Sigmoid colon (tissue), 7 donors: Measurements from ENCODE around the gene BPIFB2. TPM values are rescaled to one million over a fixed set of nuclear protein-coding genes. Genes with fewer than 3 reads are reported as not detected.

Source experiments
- DNase-seq: peaks from one replicate; pipeline ENCODE4 v3.0.0-alpha.2; 2019
- H3K27ac ChIP-seq, 4 donors: fragments of 200-600 bp; sonication (generic); one replicate each; pipeline ENCODE4 v1.5.1; 2016 to 2019; ENCODE audit warnings: mild to moderate bottlenecking in 1 of 4
- H3K27me3 ChIP-seq, 3 donors: fragments of 200-600 bp; sonication (generic); one replicate each; pipeline ENCODE4 v1.5.1; 2019; ENCODE audit warnings: mild to moderate bottlenecking in 1 of 3
- H3K36me3 ChIP-seq, 4 donors: fragments of 200-600 bp; sonication (generic); one replicate each; pipeline ENCODE4 v1.5.1; 2016 to 2019
- H3K4me1 ChIP-seq, 4 donors: fragments of 200-600 bp; sonication (generic); one replicate each; pipeline ENCODE4 v1.5.1; 2017 to 2019
- H3K4me3 ChIP-seq, 4 donors: fragments of 200-600 bp; sonication (generic); one replicate each; pipeline ENCODE4 v1.5.1; 2017 to 2019; ENCODE audit warnings: mild to moderate bottlenecking in 2 of 4, moderate library complexity in 1 of 4
- H3K9me3 ChIP-seq, 4 donors: fragments of 200-600 bp in 3 of 4; sonication (generic) in 3 of 4; one replicate each; pipeline versions ENCODE4 v1.5.1 to v1.6.1; 2013 to 2019
- CTCF ChIP-seq, 4 experiments: fragments of 450-650 bp in 3 of 4; fragments of 200-600 bp in 1 of 4; IDR thresholded peaks; one replicate each; pipeline ENCODE4 v1.5.1; 2016 to 2019; ENCODE audit warnings: antibody characterized with exemption in 4 of 4, mild to moderate bottlenecking in 3 of 4, moderate library complexity in 2 of 4
- EP300 ChIP-seq, 4 donors: sonication (generic); formaldehyde crosslinking; IDR thresholded peaks; one replicate each; pipeline ENCODE4 v1.6.1; 2017; ENCODE audit warnings: antibody characterized with exemption in 4 of 4
- POLR2A ChIP-seq, 2 donors: fragments of 450-650 bp; IDR thresholded peaks; one replicate each; pipeline ENCODE4 v1.6.1; 2016; ENCODE audit warnings: antibody characterized with exemption in 2 of 2, mild to moderate bottlenecking in 2 of 2, moderate library complexity in 2 of 2
- POLR2AphosphoS5 ChIP-seq, 4 donors: sonication (generic); formaldehyde crosslinking; IDR thresholded peaks; one replicate each; pipeline ENCODE4 v1.6.1; 2017; ENCODE audit warnings: antibody characterized with exemption in 4 of 4
- whole genome bisulfite sequencing, 2 donors: extraction: QIAGEN DNeasy Blood & Tissue Kit; methylation state at CpG; one replicate each; pipeline ENCODE4 v1.1.7; 2013; 5-methylcytosine and 5-hydroxymethylcytosine counted together
- intact Hi-C: fragments of 100-400 bp; cut with DNase I; formaldehyde crosslinking; loops from one replicate; pipeline ENCODE4 v1.15.1; 2023
- polyA plus RNA-seq, 3 donors: library from polyadenylated mRNA; stranded (reverse); fragments of 200-250 nt; gene quantifications; one replicate each; pipeline ENCODE4 v1.2.3, GENCODE V29; 2013
- total RNA-seq, 4 donors: library from RNA; depleted of rRNA; stranded (reverse); fragments of >200 nt; gene quantifications; one replicate each; pipeline ENCODE4 v1.1.0, GENCODE V29; 2016
- donor health status: healthy with polysubstance abuse.
- donor health status: Bipolar disorder and iron deficiency.
- donor health status: healthy.

The BPIFB2 gene
- total and polyA plus RNA-seq, 7 donors = not detected

DNA sequence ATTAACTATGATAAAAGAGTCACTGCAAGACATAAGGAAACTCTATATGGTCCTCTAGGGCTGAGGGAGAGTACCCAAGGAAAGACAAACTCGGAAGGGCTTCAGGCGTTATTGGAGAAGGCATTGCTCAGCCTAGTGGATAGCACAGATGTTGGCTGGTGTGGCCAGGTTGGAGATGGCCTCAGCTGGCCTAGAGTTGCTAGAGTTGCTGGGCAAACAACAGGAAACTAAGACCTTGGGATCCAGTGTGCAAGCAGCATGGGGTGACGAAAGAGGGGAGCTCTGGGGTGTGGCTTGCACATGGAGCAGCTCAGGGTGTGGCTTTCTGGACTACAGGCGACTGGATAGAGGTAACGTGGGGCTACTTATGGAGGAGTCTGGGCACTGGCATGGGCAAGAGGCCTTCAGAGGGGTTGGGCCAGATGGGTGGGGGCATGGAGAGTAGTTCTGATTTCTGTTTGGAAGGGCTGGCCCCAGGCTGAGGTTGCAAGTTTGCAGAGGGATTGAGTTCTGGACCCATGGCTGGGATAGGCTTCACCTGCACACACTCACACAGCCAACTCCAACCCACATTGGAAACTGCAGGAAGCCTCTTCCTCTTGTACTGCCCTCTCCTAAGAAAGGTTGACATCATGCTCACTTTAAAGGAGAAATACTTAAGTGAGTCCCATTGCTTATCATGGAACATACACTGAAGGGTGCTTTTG lies 18.7 kb downstream of the BPIFB2 start:
- Histone ChIP-seq H3K4me1 (no peaks in the 10 kb centered on the region), H3K36me3 (no peaks in the 10 kb centered on the region), H3K4me3 (no peak overlapping the region), H3K9me3 (no peaks in the 10 kb centered on the region), H3K27ac (no peak overlapping the region), H3K27me3 (no peaks in the 10 kb centered on the region)
- 27 to 65% methylated on average over 5 of the region's 5 CpGs for WGBS, 2 donors
- no peak for DNase-seq
- intact Hi-C loops = loop anchor here (10.0 kb wide), 1 partner anchor 61 kb away; no protein-coding TSS in a partner anchor
- TF ChIP-seq POLR2A (IDR thresholded peaks at IDR 0.05) (no peak), CTCF (IDR thresholded peaks at IDR 0.05) (no peak), POLR2AphosphoS5 (IDR thresholded peaks at IDR 0.05) (no peak), EP300 (IDR thresholded peaks at IDR 0.05) (no peak)

DNA sequence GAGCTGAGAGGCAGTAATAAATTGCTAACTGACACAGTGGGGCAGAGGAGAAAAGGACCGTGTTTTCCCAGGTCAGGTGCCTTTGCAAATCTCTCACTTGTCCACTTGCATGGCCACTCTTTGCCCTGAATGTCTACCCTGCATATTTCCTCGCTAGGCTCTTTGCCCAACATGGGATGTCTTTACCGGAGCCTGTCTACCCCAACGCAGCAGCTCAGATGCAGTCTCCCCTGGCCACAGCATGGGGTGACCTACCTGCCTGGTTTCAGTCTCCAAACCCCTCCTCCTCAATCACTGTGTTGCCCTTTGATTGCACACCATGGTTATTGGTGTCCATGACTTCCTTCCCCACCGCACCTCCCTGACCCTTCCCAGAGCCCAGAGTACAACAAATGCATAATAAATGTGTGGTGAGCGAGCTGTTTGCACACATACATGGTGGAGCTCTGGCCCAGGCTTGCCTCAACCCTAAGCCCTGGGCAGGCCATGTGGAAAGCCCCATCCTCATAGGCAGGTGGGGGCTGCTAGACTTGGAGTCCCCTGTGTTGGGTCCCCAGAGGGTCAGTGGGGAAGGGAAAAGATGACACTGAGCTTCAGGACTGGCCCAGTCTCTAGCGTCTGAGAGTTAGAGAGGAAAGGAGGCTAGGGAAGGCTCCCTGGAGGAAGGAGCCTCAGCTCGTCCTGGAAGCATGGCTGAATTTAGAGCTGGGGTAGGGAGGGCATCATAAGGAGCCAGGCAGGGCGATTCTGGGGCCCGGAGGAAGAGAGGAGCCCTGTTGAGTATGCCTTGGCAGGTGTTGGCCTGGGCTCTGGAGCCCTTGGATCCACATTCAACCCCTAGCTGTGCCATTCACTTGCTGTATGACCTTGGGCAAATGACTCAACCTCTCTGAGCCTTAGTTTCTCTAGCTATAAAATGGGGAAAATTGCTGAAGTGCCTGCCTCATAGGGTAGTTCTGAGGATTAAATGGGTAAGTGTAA lies 19.6 kb downstream of the BPIFB2 start:
- H3K27ac ChIP-seq = no peak overlapping the region
- H3K4me1 ChIP-seq = no peaks in the 10 kb centered on the region
- no peak for DNase-seq
- intact Hi-C loops = loop anchor here (10.0 kb wide), 1 partner anchor 62 kb away; no protein-coding TSS in a partner anchor
- WGBS, 2 donors = 66 to 80% methylated on average over 10 of the region's 10 CpGs
- no peaks in the 10 kb centered on the region for H3K27me3 ChIP-seq
- H3K4me3 ChIP-seq = no peak overlapping the region
- H3K36me3 ChIP-seq = no peaks in the 10 kb centered on the region
- TF ChIP-seq POLR2A (IDR thresholded peaks at IDR 0.05) (no peak), CTCF (IDR thresholded peaks at IDR 0.05) (no peak), EP300 (IDR thresholded peaks at IDR 0.05) (no peak), POLR2AphosphoS5 (IDR thresholded peaks at IDR 0.05) (no peak)
- no peaks in the 10 kb centered on the region for H3K9me3 ChIP-seq

- Histone ChIP-seq H3K27ac (no peak overlapping the region), H3K27me3 (no peaks in the 10 kb centered on the region), H3K36me3 (no peaks in the 10 kb centered on the region), H3K4me3 (no peak overlapping the region), H3K9me3 (no peaks in the 10 kb centered on the region), H3K4me1 (no peaks in the 10 kb centered on the region)
- intact Hi-C loops = loop anchor here (10.0 kb wide), 1 partner anchor 63 kb away; no protein-coding TSS in a partner anchor
- WGBS, 2 donors = 63 to 85% methylated on average over 12 of the region's 12 CpGs
- no peak for TF ChIP-seq POLR2A (IDR thresholded peaks at IDR 0.05)
- TF ChIP-seq EP300 (IDR thresholded peaks at IDR 0.05) = no peak
- TF ChIP-seq CTCF (IDR thresholded peaks at IDR 0.05) = no peak
- TF ChIP-seq POLR2AphosphoS5 (IDR thresholded peaks at IDR 0.05) = no peak
- no peak for DNase-seq
Observed at GRCh38 chr20:33027769-33028751, 20.6 kb downstream of the BPIFB2 start.

GRCh38 chr20:33028875-33029274 lies 21.4 kb downstream of the BPIFB2 start:
- TF ChIP-seq CTCF (IDR thresholded peaks at IDR 0.05) (no peak), POLR2AphosphoS5 (IDR thresholded peaks at IDR 0.05) (no peak), EP300 (IDR thresholded peaks at IDR 0.05) (no peak), POLR2A (IDR thresholded peaks at IDR 0.05) (no peak)
- DNase-seq = no peak
- Histone ChIP-seq H3K36me3 (no peaks in the 10 kb centered on the region), H3K4me3 (no peak overlapping the region), H3K27me3 (no peaks in the 10 kb centered on the region), H3K4me1 (no peaks in the 10 kb centered on the region), H3K9me3 (no peaks in the 10 kb centered on the region), H3K27ac (no peak overlapping the region)
- intact Hi-C loops = loop anchor here (10.0 kb wide), 1 partner anchor 64 kb away; no protein-coding TSS in a partner anchor
- WGBS, 2 donors = 52 to 77% methylated on average over 7 of the region's 7 CpGs
